ENCODE results near the gene PRXL2A.

- TF ChIP-seq POLR2AphosphoS5 (IDR thresholded peaks at IDR 0.05; ENCODE audit: low read depth) (no peak), CTCF (conservative IDR thresholded peaks at IDR 0.05; ENCODE audit: low read depth in 2 of 2) (no peak)
Observed at GRCh38 chr10:80459047-80459865, 50.9 kb downstream of the PRXL2A start.

All from GM23338 (cell line).